Keratinocyte (primary cell): Measurements from ENCODE around the gene PRR5.

ENCODE experiments used
- CTCF ChIP-seq, 3 experiments: IDR thresholded peaks in 1 of 3; conservative IDR thresholded peaks in 1 of 3; optimal IDR thresholded peaks in 1 of 3; 2 replicates in 2 of 3; 3 replicates in 1 of 3; pipeline versions ENCODE3 to v1.5.1; 2011; ENCODE audit warnings: low read length in 3 of 3, mild to moderate bottlenecking in 3 of 3, moderate library complexity in 2 of 3, control low read depth in 1 of 3, inconsistent platforms in 1 of 3; ENCODE audit not compliant: insufficient read depth in 2 of 3; ENCODE audit errors: extremely low read depth in 1 of 3
- EZH2 ChIP-seq: IDR thresholded peaks from one replicate; pipeline ENCODE4 v1.6.1; 2012; ENCODE audit warnings: inconsistent platforms, mild to moderate bottlenecking, low read length, moderate library complexity

- TF ChIP-seq EZH2 (no peak), CTCF (optimal IDR thresholded peaks at IDR 0.05 in 1 of 3, IDR thresholded peaks at IDR 0.05 in 1 of 3, conservative IDR thresholded peaks at IDR 0.05 in 1 of 3; ENCODE audit: extremely low read depth in 1 of 3, insufficient read depth in 2 of 3, low read length in 3 of 3) (no peak)
Observed at GRCh38 chr22:44677871-44678555, 24.0 kb upstream of the PRR5 start.
